Motor neuron (in vitro differentiated cells): Measurements from ENCODE around the gene B3GNT9. TPM values are rescaled to one million over a fixed set of nuclear protein-coding genes. Genes with fewer than 3 reads are reported as not detected.

Experiments
- ATAC-seq, 8 experiments: fragments of 200-7000 bp; cut with Tn5 transposase; replicated peaks in 6 of 8; 2 replicates each; pipeline ENCODE4 v1.8.0; 2021; ENCODE audit warnings: mild to moderate bottlenecking in 8 of 8, moderate library complexity in 8 of 8
- H3K27ac ChIP-seq, 2 donors: fragments of 250-450 bp; sonication (Bioruptor Pico); 2 replicates each; pipeline ENCODE4 v1.9.0; 2021; ENCODE audit warnings: antibody characterized with exemption in 2 of 2, mild to moderate bottlenecking in 2 of 2, moderate library complexity in 1 of 2
- H3K4me1 ChIP-seq, 2 donors: fragments of 250-450 bp; sonication (Bioruptor Pico); replicated peaks in 1 of 2; 2 replicates each; pipeline ENCODE4 v1.6.1; 2021; ENCODE audit warnings: antibody characterized with exemption in 2 of 2, mild to moderate bottlenecking in 2 of 2, moderate library complexity in 1 of 2
- H3K4me3 ChIP-seq, 5 donors: fragments of 250-450 bp; sonication (Bioruptor Pico); 2 replicates each; pipeline ENCODE4 v1.9.0; 2021; ENCODE audit warnings: antibody characterized with exemption in 5 of 5, mild to moderate bottlenecking in 5 of 5, moderate library complexity in 4 of 5
- WGBS, 10 experiments: fragments of 450-650 bp; shearing (Covaris generic); methylation state at CpG; one replicate each; pipeline ENCODE4 v1.0.0; 2022; 5-methylcytosine and 5-hydroxymethylcytosine counted together
- in situ Hi-C, 9 experiments: fragments of 400-800 bp; cut with MboI; loops; one replicate each; pipeline ENCODE4 v1.15.0; 2021; ENCODE audit warnings: low sequenced_read_pairs in 9 of 9, low pct_unique_long_range_greater_than_20kb in 2 of 9; ENCODE audit not compliant: unreplicated experiment in 9 of 9
- total RNA-seq, 8 experiments: library from RNA; unstranded; fragments of 300-600 nt; gene quantifications; 2 replicates each; pipeline versions ENCODE4 v1.2.3 to v1.2.4, GENCODE V29; 2022

B3GNT9 gene
- total RNA-seq, 8 experiments from 2014 or later: 0.54 to 20.9 (median 4.3) TPM

DNA sequence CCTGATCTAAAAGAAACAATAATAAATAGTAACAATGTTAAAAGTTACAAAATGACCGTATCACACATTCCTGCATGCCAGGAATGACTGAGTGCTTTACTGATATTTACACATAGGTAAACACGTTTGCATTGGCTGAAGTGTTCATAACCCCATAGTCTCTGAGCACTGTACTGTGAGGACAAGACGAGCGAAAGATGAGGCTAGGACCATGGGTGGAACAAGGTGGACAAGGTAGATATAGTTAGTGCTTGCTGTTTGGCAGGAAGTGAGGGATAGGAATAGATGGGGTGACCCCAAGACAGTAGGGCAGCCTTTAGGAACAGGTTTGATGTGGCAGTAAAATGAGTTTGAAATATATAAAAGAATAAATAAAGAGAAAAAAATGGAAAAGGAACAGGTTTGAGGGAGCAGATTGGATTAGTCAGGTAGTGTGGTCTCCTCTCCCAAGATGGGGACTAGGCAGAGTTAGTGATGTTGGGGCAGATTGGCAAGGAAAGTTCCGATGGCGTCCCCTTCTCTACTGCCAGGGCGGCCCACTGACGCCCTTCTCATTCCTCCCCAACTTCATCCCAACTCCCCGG, 40.7 kb upstream of the B3GNT9 start:
- WGBS, 10 experiments: 18 to 81% (median 63%) methylated on average over 2 to 9 of the region's 9 CpGs; no CpG with 5 or more reads in 1 of the 10 experiments

DNA sequence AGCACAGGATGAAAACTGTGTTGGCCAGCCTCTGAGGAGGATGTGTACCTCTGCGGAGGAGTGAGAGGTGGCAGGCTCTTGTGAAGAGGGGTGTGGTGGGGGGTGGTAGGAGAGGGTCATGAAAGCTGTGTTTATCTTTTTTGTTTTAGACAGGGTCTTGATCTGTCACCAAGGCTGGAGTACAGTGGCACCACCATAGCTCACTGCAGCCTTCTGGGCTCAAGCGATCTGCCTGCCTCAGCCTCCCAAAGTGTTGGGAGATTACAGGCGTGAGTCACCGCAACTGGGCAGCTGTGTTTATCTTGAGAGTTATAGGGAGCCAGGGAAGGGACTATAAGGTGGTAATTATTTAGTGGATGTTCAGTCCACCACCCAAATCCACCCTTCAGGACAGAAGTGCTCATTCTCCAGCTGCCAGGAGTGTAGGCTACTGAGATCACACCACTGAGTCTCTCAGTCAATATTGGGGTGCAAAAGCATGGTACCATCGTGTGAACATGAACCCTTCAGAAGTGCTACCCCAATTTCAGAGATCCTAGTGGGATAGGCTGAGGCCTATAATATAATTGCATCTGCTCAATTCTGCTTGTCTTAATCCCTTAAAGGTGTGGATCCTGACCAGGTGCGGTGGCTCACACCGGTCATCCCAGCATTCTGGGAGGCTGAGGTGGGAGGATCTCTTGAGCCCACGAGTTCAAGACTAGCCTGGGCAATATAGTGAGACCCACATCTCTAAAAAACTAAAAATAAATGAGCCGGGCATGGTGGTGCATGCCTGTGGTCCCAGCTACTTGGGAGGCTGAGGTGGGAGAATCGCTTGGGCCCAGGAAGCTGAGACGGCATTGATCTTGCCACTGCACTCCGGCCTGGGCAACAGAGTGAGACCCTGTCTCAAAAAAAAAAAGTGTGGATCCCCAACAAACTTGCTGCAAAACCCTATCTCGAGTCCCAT, 39.9 kb upstream of the B3GNT9 start:
- Histone ChIP-seq H3K4me3 (no peak overlapping the region), H3K27ac (no peak overlapping the region), H3K4me1 (peaks cover 15 to 16% of the 10 kb centered on the region in 2 donors)
- 20 to 100% (median 79%) methylated on average over 1 to 10 of the region's 13 CpGs; no CpG with 5 or more reads in 1 of the 10 experiments for WGBS, 10 experiments
- no peak for ATAC-seq
- in situ Hi-C loops: no loop called here

More for the DNA sequence above, 40.7 kb upstream of the B3GNT9 start:
- Histone ChIP-seq H3K4me1 (peaks cover 12 to 16% of the 10 kb centered on the region in 2 donors), H3K27ac (no peak overlapping the region), H3K4me3 (peak overlapping the region; percentile 79 to 98 (median 89))
- in situ Hi-C loops: no loop called here
- peak in 1 of 8 experiments; percentile 33 for ATAC-seq

DNA sequence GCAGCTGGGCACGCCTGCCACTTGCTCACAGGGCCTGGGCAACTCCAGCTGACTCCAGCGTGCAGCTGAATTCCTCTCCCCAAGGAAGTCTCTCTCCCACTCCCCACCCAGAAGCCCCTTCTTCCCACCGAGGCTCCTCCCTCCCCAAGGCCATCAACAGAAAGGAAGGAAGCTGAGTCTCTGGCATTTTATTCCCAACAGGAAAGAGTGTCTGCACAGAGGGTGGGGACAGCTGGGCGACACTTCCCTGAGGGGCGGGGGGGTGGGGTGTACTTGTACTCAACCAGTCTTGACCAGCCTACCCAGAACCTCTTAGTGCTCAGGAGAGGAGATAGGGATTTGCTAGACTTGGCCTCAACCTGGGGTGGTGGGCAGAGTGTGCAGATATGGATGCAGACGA, 39.2 kb upstream of the B3GNT9 start, which contains the start of gene EXOC3L1:
Gene EXOC3L1, minus strand, starts transcription at position 96 of the 400 bp plus-strand sequence. CDS start 460 bp downstream, outside the sequence.
- H3K4me1 ChIP-seq: peaks cover 16 to 17% of the 10 kb centered on the region in 2 donors
- in situ Hi-C loops: no loop called here
- ATAC-seq: no peak
- no peak within 1 kb of the TSS for H3K27ac ChIP-seq
- H3K4me3 ChIP-seq: no peak within 1 kb of the TSS
- 80% methylated on average over 1 of the region's 6 CpGs; no CpG with 5 or more reads in 9 of the 10 experiments for WGBS, 10 experiments

DNA sequence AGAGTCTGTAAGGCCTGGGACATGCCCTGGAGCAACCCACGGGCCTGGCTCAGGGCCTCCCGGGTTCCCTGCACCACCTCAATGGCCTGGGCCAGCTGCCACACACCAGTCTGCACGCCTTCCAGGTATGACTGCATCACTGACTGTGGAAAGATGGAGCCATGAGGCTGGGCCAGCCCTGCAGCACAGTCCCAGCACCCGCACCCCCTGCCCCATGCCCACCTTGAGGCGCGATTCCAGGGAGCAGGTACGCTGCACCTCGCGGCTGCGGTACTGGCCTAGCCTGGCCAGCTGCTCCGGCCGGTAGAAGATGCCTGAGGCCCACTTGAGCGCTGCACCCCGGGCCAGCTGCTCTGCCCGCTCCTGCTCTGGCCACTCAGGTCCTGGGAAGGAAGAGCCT, 38.0 kb upstream of the B3GNT9 start:
- 80 to 96% (median 85%) methylated on average over 1 to 10 of the region's 15 CpGs; no CpG with 5 or more reads in 5 of the 10 experiments for WGBS, 10 experiments
- no peak for ATAC-seq

DNA sequence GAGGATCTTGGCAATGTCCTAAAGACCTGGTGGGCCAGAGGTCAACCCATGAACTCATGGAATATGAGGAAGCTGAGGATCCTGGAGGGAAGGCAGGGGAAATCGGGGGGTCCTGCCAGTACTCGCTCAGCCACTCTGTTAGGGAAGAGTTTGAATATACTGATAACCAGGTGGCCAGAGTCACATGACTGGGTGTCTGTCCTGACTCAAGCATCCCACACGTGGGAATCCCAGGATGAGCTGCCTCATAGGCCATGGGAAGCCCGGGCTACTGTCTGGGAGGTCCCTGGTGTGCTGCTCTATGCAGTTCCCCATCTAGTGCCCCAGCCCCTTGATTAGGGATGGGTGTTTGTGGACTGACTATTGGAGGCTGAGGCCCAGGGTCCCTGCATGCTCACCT, 37.5 kb upstream of the B3GNT9 start:
- WGBS, 10 experiments: 40 to 93% (median 55%) methylated on average over 1 to 3 of the region's 4 CpGs; no CpG with 5 or more reads in 5 of the 10 experiments
- H3K4me3 ChIP-seq: no peak overlapping the region
- ATAC-seq: no peak
- H3K4me1 ChIP-seq: peaks cover 14 to 15% of the 10 kb centered on the region in 2 donors
- H3K27ac ChIP-seq: no peak overlapping the region
- in situ Hi-C loops: no loop called here

More for the DNA sequence above, 38.0 kb upstream of the B3GNT9 start:
- Histone ChIP-seq H3K4me1 (peaks cover 17 to 18% of the 10 kb centered on the region in 2 donors), H3K4me3 (no peak overlapping the region), H3K27ac (no peak overlapping the region)
- in situ Hi-C loops: no loop called here

DNA sequence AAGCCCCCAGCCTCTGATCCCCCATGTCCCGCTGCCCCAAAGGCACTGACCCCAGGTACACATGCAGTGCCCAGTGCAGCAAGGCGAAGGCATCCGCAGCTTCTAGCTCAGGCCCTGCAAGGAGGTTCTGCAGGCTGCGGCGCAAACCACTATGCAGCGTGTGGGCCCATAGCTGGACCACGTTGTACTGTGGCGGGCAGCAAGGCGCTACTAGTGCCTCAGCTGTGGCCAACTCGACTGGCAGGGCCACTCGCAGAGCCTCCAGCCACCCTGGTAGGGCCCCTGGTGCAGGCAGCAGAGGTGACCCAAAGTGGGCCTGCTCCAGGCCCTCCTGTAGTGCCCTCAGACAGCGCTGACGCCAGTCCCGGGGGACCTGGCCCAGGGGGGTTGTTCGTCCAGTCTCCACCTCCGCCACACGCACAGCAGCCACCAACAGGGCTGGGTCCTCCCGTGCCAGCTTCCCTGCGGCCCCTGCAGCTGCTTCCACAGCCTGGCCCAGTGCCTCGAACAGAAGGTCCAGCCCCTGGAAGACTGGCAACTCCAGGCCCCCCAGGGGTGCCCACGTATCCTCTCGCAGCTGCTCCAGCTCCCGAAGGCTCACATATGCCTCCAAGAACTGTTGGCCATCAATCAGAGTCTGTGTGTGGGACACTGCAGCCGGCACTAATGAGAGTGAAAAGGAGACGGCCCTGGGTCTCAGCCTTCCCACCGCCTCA, 36.5 kb upstream of the B3GNT9 start:
- WGBS, 10 experiments: 53 to 86% (median 60%) methylated on average over 1 to 8 of the region's 26 CpGs; no CpG with 5 or more reads in 7 of the 10 experiments
- Histone ChIP-seq H3K4me1 (peaks cover 14 to 17% of the 10 kb centered on the region in 2 donors), H3K27ac (no peak overlapping the region), H3K4me3 (no peak overlapping the region)
- in situ Hi-C loops: no loop called here
- ATAC-seq: no peak

DNA sequence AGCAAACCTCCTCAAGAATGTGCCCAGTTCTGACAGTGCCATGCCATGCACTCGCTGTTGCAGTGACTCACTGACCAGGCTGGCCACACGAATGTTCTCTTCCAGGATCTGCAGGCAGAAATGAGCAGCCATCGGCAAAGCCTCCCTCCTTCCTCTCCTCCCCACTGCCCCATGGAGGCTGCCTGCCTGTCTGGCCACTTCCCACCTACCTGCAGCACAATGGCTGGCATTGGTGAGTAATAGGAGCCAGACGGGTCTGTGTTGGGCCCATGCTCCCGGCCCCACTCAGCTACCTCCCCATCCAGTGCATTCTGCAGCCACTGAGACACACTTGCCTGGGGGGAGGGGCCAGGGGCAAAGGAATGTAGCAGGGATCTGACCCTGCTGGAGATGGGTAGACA, 35.8 kb upstream of the B3GNT9 start:
- WGBS, 10 experiments: 20 to 59% (median 52%) methylated on average over 2 to 3 of the region's 5 CpGs; no CpG with 5 or more reads in 7 of the 10 experiments
- peaks cover 19% of the 10 kb centered on the region in 2 donors for H3K4me1 ChIP-seq
- no peak overlapping the region for H3K27ac ChIP-seq
- ATAC-seq: no peak
- in situ Hi-C loops: no loop called here
- H3K4me3 ChIP-seq: no peak overlapping the region

DNA sequence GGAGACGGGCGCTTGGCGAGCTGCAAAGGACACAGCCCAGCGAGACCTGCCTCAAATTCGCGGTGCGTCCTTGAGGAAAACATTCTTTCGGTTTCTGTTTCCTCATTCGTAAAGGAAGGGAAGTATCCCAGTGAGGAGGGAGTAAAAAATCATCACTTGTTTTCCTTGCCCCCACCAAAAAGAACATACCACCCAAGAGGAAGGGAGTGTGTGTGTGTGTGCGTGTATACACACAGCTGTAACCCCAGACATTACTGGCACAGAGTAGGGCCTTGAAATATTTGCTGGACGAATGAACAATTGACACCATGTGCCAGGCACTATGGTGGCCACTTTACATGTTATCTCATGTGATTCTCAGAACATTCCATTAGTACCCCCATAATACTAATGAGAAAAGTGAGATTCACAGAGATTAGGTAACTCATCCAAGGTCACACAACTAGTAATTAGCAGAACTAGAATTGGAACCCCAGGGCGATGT, 34.9 kb upstream of the B3GNT9 start:
- 0 to 33% (median 17%) methylated on average over 1 to 9 of the region's 12 CpGs; no CpG with 5 or more reads in 1 of the 10 experiments for WGBS, 10 experiments
- peak overlapping the region in 2 of 5 donors; percentile 86 for H3K4me3 ChIP-seq
- ATAC-seq: no peak
- H3K4me1 ChIP-seq: peaks cover 19 to 21% of the 10 kb centered on the region in 2 donors
- in situ Hi-C loops: no loop called here
- H3K27ac ChIP-seq: no peak overlapping the region

DNA sequence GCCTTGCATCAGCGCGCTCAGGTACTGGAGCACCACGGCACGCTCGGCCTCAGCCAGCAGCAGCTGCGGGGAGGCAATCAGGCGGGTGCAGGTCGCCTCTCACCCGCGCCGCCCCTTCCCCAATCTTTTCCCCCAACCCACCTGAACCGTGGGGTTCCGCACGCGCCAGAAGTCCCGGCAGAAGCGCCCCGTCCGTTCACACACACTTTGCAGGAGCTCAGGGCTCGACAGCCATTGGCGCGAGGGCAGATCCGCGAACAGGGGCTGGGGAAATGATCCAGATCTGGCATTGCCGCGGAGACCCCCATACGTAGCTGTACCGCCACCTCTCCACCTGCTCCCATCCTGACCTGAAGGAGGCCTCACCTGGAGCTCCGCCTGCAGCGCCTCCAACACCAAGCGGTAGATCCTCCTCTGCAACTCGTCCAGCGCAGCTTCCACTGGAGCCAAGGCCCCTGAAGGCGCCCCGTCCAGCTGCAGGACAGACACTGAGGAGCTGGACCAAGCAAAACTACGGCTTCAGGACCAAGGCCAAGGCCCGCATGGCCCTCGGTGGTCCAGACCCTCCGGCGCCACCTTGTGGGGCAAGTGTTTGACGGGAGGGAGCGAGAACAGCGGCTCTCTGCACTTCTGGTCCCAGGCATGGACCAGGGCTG, 34.3 kb upstream of the B3GNT9 start:
- peaks cover 15 to 21% of the 10 kb centered on the region in 2 donors for H3K4me1 ChIP-seq
- H3K27ac ChIP-seq: peak overlapping the region; percentile 99
- H3K4me3 ChIP-seq: peak overlapping the region in 4 of 5 donors; percentile 81 to 92 (median 86)
- ATAC-seq: peak; percentile 12 to 50 (median 26)
- 0 to 19% (median 2%) methylated on average over 1 to 6 of the region's 43 CpGs; no CpG with 5 or more reads in 6 of the 10 experiments for WGBS, 10 experiments
- in situ Hi-C loops: no loop called here

DNA sequence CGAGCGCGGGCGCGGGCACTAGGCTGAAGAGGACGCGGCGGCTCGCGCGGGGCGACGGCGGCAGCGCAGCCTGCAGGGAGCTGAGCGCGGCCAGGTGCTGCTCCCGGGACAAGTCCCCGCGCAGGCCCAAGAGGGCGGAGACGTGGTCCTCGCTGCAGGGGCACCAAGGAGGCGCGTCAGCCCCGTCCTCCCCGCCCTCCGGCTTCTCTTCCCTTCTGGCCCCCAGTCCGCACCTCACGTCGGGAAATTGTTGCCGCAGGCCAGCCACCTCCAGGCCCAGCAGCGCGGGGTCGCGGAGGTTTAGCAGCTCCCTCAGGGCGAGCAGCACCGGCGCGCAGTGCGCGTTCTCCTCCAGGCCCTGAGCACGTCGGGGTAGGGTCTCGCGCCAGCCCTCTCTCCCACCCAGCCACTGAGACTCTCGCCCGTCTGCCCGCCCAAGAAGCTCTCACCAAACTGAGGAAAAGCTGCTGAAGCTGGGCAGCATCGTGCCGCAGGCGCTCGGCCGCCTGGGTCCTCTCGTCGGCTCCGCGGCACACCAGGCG, 33.7 kb upstream of the B3GNT9 start:
- ATAC-seq: peak in 7 of 8 experiments; percentile 2 to 39 (median 31)
- peaks cover 15 to 21% of the 10 kb centered on the region in 2 donors for H3K4me1 ChIP-seq
- peak overlapping the region; percentile 81 to 92 (median 86) for H3K4me3 ChIP-seq
- peak overlapping the region; percentile 99 for H3K27ac ChIP-seq
- in situ Hi-C loops: no loop called here
- WGBS, 10 experiments: 0 to 9% (median 7%) methylated on average over 4 to 11 of the region's 59 CpGs; no CpG with 5 or more reads in 6 of the 10 experiments

DNA sequence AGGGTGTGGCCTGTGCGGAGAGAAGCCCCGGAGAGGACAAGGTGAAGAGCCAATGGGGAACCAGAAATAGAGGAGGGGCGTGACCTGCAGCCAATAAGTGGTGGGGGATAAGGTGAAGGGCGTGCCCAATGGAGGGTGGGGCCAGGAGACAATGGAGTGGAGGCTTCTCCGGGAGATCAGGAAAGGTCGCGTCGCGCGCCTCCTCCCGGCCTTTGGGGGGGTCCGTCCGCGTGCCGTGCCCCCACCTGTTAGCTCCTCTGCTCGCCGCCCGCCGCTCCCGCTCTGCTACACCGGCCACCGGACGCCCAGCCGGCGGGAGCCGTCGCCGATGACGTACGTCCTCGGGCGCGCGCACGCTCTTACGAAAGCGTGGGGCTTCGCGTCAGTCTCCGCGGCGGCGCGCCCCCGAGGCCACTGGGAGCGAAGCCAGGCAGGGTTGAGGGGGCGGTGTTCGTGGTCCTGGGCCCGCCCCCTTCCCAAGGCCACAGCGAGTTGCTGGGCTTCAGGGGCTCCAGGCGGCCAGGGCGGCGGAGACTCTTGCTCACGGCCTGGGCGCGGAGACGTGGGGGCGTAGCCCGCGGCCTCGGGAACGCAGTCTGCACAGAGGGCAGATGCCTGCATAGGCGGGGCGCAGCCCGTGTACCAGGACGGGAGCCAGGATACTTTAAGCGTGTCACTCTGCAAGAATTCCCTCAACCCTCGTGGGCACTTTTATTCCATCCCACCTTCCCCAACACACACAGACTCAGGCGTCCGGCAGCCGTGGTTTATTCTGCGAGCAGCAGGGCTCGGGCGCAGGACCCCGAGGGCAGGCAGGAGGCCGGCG, 33.0 kb upstream of the B3GNT9 start, which contains the start of gene MATCAP1:
Gene MATCAP1, minus strand, starts transcription at position 337 of the 826 bp plus-strand sequence. CDS start 3,353 bp downstream, outside the sequence.
- ATAC-seq: peak; percentile 81 to 88 (median 86)
- H3K4me1 ChIP-seq: peaks cover 15 to 21% of the 10 kb centered on the region in 2 donors
- peak within 1 kb of the TSS; percentile 99 for H3K27ac ChIP-seq
- peak within 1 kb of the TSS; percentile 81 to 92 (median 86) for H3K4me3 ChIP-seq
- in situ Hi-C loops: no loop called here
- 0% methylated on average over 3 to 37 of the region's 77 CpGs; no CpG with 5 or more reads in 7 of the 10 experiments for WGBS, 10 experiments
